ENCODE results near the gene NES. TPM values are rescaled to one million over a fixed set of nuclear protein-coding genes. Genes with fewer than 3 reads are reported as not detected.
A peak's percentile ranks its signal among the peaks of the same experiment; 100 is the strongest.

The NES gene
- polyA plus RNA-seq, 1 of the 3 experiments (the other 2 are of a cell fraction), result 15.8 TPM

- TF ChIP-seq CTCF (IDR thresholded peaks at IDR 0.05), result no peak
Measured at GRCh38 chr1:156629823-156630449, 47.3 kb downstream of the NES start (continued).

GRCh38 chr1:156627313-156627880, 49.8 kb downstream of the NES start:
- TF ChIP-seq ELF1 (IDR thresholded peaks at IDR 0.05), result no peak
- peak; percentile 90 for TF ChIP-seq REST (IDR thresholded peaks at IDR 0.05; ENCODE audit: low read depth, low read length)
- no peak for TF ChIP-seq FOXJ3 (CRISPR knock-in tag; IDR thresholded peaks at IDR 0.05)
- TF ChIP-seq MAX (IDR thresholded peaks at IDR 0.05; ENCODE audit: low read depth), result 0 out of 2 replicates have a peak, but pooled peaks have one; percentile 25
- TF ChIP-seq RAD21 (IDR thresholded peaks at IDR 0.05; ENCODE audit: low read length), result peak; percentile 70
- TF ChIP-seq CTCF (IDR thresholded peaks at IDR 0.05), result peak; percentile 79
- peak; percentile 78 for TF ChIP-seq PBX3 (IDR thresholded peaks at IDR 0.05)
- TF ChIP-seq SMC3 (IDR thresholded peaks at IDR 0.05; ENCODE audit: low read depth, low read length), result peak; percentile 79
- Histone ChIP-seq H3K27ac (ENCODE audit: low read depth in 2 of 2, low read length in 1 of 2) (no peak overlapping the region), H3K79me2 (ENCODE audit: insufficient read depth) (no peaks in the 10 kb centered on the region), H3K9me3 (no peaks in the 10 kb centered on the region), H3K4me1 (ENCODE audit: control insufficient read depth in 1 of 2, insufficient read depth in 2 of 2, low read depth in 1 of 2, low read length in 1 of 2) (peaks cover 0 to 13% of the 10 kb centered on the region in 2 experiments; a peak in 1 of 4 replicates), H3K4me3 (ENCODE audit: low read depth in 2 of 2, low read length in 1 of 2) (no peak overlapping the region; a peak in 1 of 4 replicates), H3K36me3 (replicated peaks in 1 of 2; ENCODE audit: control insufficient read depth in 1 of 2, insufficient read depth in 2 of 2, low read length in 1 of 2) (no peaks in the 10 kb centered on the region), H3K9me2 (no peaks in the 10 kb centered on the region), H2AFZ (ENCODE audit: low read depth) (no peak overlapping the region), H3F3A (replicated peaks; ENCODE audit: insufficient read depth) (peaks cover 5% of the 10 kb centered on the region), H3K9ac (no peak overlapping the region), H3K4me2 (no peak overlapping the region), H3K27me3 (ENCODE audit: insufficient read depth) (peaks cover 35% of the 10 kb centered on the region), H4K20me1 (ENCODE audit: insufficient read depth) (no peaks in the 10 kb centered on the region)
- POLR2A ChIA-PET, result interaction anchor here (0.6 to 1.7 kb wide), 3 partner anchors 29 to 80 kb away, joined by 3 to 7 read pairs (median 5); partner anchors contain the start of gene NES
- WGBS (ENCODE audit: low lambda C conversion rate), result 96% methylated on average over 2 of the region's 2 CpGs
- peak; percentile 60 for DNase-seq
- CTCF ChIA-PET, result interaction anchor here (0.6 to 18.0 kb wide), 29 partner anchors 8 to 315 kb away, joined by 3 to 643 read pairs (median 6); partner anchors contain the start of genes BCAN, CRABP2, GPATCH4 and HAPLN2

Measured in SK-N-SH (cell line).